Measurements from ENCODE around the gene COX15. TPM values are rescaled to one million over a fixed set of nuclear protein-coding genes. Genes with fewer than 3 reads are reported as not detected.

COX15 gene
- total RNA-seq, 1 donor: 34.7 TPM

Other genes starting within 250 kb of the COX15 start
- 15.1 TPM for gene NKX2-3, start 199.2 kb downstream of the COX15 start, total RNA-seq
- gene SLC25A28, start 111.7 kb downstream of the COX15 start, total RNA-seq: 53.1 TPM
- gene ENTPD7, start 72.6 kb downstream of the COX15 start, total RNA-seq: 9.2 TPM
- gene CUTC, start 107 bp upstream of the COX15 start, total RNA-seq: 16.2 TPM
- 0.27 TPM for gene ABCC2, start 50.5 kb upstream of the COX15 start, total RNA-seq